ENCODE results near the gene TMEM132D.

DNA sequence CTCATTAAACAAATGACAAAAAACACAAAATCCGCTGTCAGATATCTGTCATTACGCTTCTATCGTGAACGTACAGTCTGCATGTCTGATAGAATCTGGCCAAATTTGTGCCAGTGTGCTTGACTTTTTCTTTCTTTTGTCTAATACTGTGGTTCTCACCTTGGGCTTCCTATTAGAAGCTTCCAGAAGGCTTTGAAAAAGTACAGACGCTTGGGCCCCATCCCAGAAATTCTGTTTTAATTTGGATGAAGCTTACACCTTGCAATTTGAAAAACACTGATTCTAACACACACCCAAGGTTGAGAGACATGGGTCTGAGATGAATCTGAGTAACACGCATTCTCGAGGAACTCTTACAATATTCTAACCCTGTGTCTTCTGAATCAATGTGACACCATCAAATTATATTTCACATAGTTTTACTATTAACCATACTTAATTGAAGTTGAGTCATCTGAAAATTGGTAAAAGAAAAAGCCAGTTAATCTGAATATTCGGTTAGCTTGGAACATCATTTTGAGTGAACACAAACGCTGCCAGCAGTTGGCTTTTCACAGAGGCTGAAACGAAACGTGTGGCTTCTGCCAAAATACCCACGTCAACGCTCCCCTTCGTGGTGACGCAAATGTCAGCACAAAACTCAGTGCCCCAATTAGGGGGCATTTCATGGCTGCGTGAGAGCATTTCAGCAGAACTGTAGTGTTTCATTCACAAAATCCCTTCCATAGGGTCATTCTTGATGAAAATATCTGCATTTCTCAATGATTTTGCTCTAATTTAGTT is 420.5 kb downstream of the TMEM132D start:
- TF ChIP-seq POLR2A (IDR thresholded peaks at IDR 0.05; ENCODE audit: low read depth) = no peak
- TF ChIP-seq CTCF (IDR thresholded peaks at IDR 0.05) = no peak
